CD4-positive, CD25-positive, alpha-beta regulatory T cell (primary cell): ENCODE measurements around the gene KCNG2. TPM values are rescaled to one million over a fixed set of nuclear protein-coding genes. Genes with fewer than 3 reads are reported as not detected.

Source experiments
- ATAC-seq, 2 donors: fragments of 150-1000 bp; cut with Tn5 transposase; one replicate each; pipeline ENCODE4 v1.10.0; 2021; ENCODE audit warnings: low read depth in 2 of 2, moderate number of reproducible peaks in 2 of 2, moderate library complexity in 1 of 2
- DNase-seq, 3 donors: peaks; one replicate each; pipeline versions ENCODE4 v3.0.0 to v3.0.0-alpha.2; 2012 to 2022; ENCODE audit warnings: mixed read lengths in 1 of 3
- H3K27ac ChIP-seq: one replicate; pipeline ENCODE4 v1.7.0; 2013; ENCODE audit warnings: mild to moderate bottlenecking, low read length; ENCODE audit not compliant: insufficient read depth, poor library complexity, severe bottlenecking
- H3K27me3 ChIP-seq: one replicate; pipeline ENCODE4 v1.7.0; 2013; ENCODE audit warnings: low read length; ENCODE audit not compliant: control insufficient read depth, insufficient read depth
- H3K36me3 ChIP-seq: one replicate; pipeline ENCODE4 v1.7.0; 2013; ENCODE audit warnings: mild to moderate bottlenecking, low read length, moderate library complexity; ENCODE audit not compliant: control insufficient read depth, insufficient read depth
- H3K4me1 ChIP-seq: 2 replicates; pipeline ENCODE4 v1.7.0; 2013; ENCODE audit warnings: mild to moderate bottlenecking, low read length; ENCODE audit not compliant: insufficient read depth, control insufficient read depth, poor library complexity, severe bottlenecking
- H3K4me3 ChIP-seq: one replicate; pipeline ENCODE4 v1.7.0; 2013; ENCODE audit warnings: low read depth, mild to moderate bottlenecking, low read length, moderate library complexity
- H3K9me3 ChIP-seq, 2 experiments: 1 replicate in 1 of 2; 2 replicates in 1 of 2; pipeline ENCODE4 v1.7.0; 2013; ENCODE audit warnings: low read length in 2 of 2, mild to moderate bottlenecking in 1 of 2, moderate library complexity in 1 of 2; ENCODE audit not compliant: control insufficient read depth in 2 of 2
- H3K27ac Mint-ChIP-seq, 3 donors: one replicate each; pipeline ENCODE4 v1.8.0; 2020 to 2022; ENCODE audit warnings: mild to moderate bottlenecking in 3 of 3, mixed read lengths in 3 of 3, moderate library complexity in 2 of 3
- H3K27me3 Mint-ChIP-seq: one replicate; pipeline ENCODE4 v1.8.0; 2022; ENCODE audit warnings: mild to moderate bottlenecking, mixed read lengths
- H3K36me3 Mint-ChIP-seq: one replicate; pipeline ENCODE4 v1.8.0; 2020; ENCODE audit warnings: mixed read lengths
- H3K4me1 Mint-ChIP-seq, 4 donors: one replicate each; pipeline ENCODE4 v1.8.0; 2020 to 2022; ENCODE audit warnings: mixed read lengths in 4 of 4, mild to moderate bottlenecking in 1 of 4
- H3K4me3 Mint-ChIP-seq, 4 donors: one replicate each; pipeline ENCODE4 v1.8.0; 2020 to 2022; ENCODE audit warnings: mild to moderate bottlenecking in 4 of 4, mixed read lengths in 4 of 4, moderate library complexity in 3 of 4
- H3K9me3 Mint-ChIP-seq, 7 donors: one replicate each; pipeline ENCODE4 v1.8.0; 2020 to 2022; ENCODE audit warnings: mixed read lengths in 7 of 7, mild to moderate bottlenecking in 3 of 7, moderate library complexity in 2 of 7
- polyA plus RNA-seq, 4 donors: library from polyadenylated mRNA; unstranded; fragments of 300-500 nt; fragmentation: Illumina TruSeq; gene quantifications; one replicate each; pipeline ENCODE4 v1.2.3, GENCODE V29; 2021
- total RNA-seq: library from RNA; stranded (reverse); gene quantifications from one replicate; pipeline ENCODE4 v1.2.3, GENCODE V29; 2022

KCNG2 gene
- total and polyA plus RNA-seq, 5 donors from 2014 or later = not detected

DNA sequence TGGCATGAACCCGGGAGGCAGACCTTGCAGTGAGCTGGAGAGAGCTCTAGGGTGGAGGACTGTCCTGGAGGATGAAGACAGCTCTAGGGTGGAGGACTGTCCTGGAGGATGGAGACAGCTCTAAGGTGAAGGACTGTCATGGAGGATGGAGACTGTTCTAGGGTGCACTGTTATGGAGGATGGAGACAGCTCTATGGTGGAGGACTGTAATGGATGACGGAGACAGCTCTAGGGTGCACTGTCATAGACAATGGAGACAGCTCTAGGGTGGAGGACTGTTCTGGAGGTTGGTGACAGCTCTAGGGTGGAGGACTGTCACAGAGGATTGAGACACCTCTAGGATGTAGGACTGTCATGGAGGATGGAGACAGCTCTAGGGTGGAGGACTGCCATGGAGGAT, 21.1 kb upstream of the KCNG2 start:
- no peak overlapping the region for H3K27ac Mint-ChIP-seq
- Histone ChIP-seq H3K36me3 (no peaks in the 10 kb centered on the region), H3K27ac (no peak overlapping the region), H3K9me3 (no peaks in the 10 kb centered on the region), H3K4me3 (no peak overlapping the region), H3K4me1 (no peaks in the 10 kb centered on the region), H3K27me3 (no peaks in the 10 kb centered on the region)
- DNase-seq (no peak), ATAC-seq (no peak)
- no peaks in the 10 kb centered on the region for H3K4me1 Mint-ChIP-seq
- peaks cover 0 to 6% (median 1%) of the 10 kb centered on the region in 7 donors for H3K9me3 Mint-ChIP-seq
- H3K27me3 Mint-ChIP-seq = no peaks in the 10 kb centered on the region
- H3K36me3 Mint-ChIP-seq = no peaks in the 10 kb centered on the region
- H3K4me3 Mint-ChIP-seq = no peak overlapping the region

DNA sequence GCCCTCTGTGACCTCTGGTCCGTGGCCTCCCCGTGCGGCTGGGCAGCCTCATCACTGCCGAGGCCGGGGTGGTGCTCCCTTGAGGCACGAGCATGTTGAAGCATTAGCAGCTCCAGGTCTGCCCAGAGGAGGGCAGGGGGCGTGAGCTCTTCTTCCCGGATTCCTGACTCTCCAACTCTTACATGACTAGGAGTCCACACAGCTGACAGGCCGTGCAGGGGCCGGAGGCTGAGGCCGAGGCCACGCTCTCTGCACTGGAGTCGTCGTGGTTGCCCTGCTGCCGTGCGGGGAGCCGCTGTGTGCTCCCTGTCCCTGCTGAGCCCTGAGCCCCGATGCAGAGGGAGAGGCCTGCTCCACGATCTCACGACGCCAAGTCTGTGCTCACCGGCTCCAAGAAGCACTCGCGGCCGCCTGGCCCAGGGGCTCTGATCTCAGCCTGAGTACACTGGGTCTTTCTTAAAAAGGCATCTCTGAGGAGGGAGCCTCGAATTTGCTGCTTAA, 19.4 kb upstream of the KCNG2 start:
- no peak overlapping the region for H3K27ac Mint-ChIP-seq
- H3K27me3 Mint-ChIP-seq = no peaks in the 10 kb centered on the region
- no peaks in the 10 kb centered on the region for H3K36me3 Mint-ChIP-seq
- no peak overlapping the region for H3K4me3 Mint-ChIP-seq
- H3K4me1 ChIP-seq = no peaks in the 10 kb centered on the region
- no peaks in the 10 kb centered on the region for H3K4me1 Mint-ChIP-seq
- H3K36me3 ChIP-seq = no peaks in the 10 kb centered on the region
- H3K9me3 ChIP-seq = no peaks in the 10 kb centered on the region
- no peak overlapping the region for H3K27ac ChIP-seq
- ATAC-seq (no peak), DNase-seq (no peak)
- peaks cover 0 to 6% (median 1%) of the 10 kb centered on the region in 7 donors for H3K9me3 Mint-ChIP-seq
- H3K27me3 ChIP-seq = no peaks in the 10 kb centered on the region
- no peak overlapping the region for H3K4me3 ChIP-seq

DNA sequence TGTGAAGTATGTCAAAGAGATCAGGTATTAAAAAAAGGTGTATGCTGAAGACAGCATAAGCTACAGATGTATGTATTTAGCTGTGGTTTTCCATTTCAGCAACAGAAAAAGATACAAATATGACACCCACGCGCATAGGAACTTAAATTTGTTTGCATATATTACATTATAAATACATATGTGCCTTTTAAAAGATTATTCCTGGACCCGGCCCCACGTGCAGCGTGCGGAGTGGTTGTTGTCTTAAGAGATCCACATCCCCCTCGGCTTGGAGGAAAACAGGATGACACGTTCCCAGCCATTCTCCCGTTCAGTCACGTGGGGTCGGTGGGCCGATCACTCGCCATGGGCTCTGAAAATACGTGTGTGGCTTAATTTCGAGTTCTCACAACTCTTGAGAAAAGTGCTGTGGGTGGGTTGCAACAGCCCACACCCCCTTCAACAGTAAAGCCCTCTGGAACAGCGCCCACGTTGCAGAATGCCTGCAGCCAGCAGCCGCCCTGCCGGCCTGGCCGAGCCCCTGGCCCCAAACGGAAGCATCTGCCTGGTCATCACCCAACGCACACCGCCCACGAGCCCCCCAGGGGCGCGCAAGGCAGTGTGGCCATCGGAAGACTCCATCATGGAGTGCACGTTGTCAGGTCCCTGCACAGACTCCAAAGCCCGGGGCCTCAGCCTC, 18.6 kb upstream of the KCNG2 start:
- no peaks in the 10 kb centered on the region for H3K36me3 ChIP-seq
- ATAC-seq (no peak), DNase-seq (no peak)
- no peaks in the 10 kb centered on the region for H3K4me1 Mint-ChIP-seq
- H3K36me3 Mint-ChIP-seq = no peaks in the 10 kb centered on the region
- no peak overlapping the region for H3K27ac ChIP-seq
- peaks cover 0 to 6% (median 1%) of the 10 kb centered on the region in 7 donors for H3K9me3 Mint-ChIP-seq
- H3K27me3 ChIP-seq = no peaks in the 10 kb centered on the region
- H3K27ac Mint-ChIP-seq = no peak overlapping the region
- H3K9me3 ChIP-seq = no peaks in the 10 kb centered on the region
- H3K4me3 ChIP-seq = no peak overlapping the region
- peaks cover 4% of the 10 kb centered on the region for H3K27me3 Mint-ChIP-seq
- no peak overlapping the region for H3K4me3 Mint-ChIP-seq
- no peaks in the 10 kb centered on the region for H3K4me1 ChIP-seq

DNA sequence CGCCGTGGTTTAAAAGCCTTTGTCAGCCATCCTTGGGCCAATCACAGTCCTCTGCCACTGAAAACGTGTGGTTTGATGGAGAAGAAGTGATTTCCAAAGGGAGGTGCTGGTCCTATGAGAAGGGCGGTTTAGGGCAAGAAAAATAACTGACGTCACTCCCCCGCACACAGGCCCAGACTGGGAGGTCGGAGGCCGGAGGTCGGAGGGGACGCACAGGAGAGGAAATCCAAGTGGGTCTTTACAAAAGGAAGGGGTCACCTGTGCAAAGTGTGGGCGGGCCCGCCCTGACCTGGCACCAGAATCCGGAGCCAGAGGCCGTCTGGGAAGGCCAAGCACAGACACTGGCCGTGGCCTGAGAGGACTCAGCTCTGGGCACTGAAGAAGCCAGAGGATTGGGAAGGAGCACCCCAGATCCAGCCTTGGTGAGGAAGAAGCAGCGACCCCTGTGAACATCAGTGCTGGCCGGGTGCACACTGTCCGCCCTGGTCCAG, 18.0 kb upstream of the KCNG2 start:
- no peak for DNase-seq
- H3K4me1 Mint-ChIP-seq = no peaks in the 10 kb centered on the region
- Histone ChIP-seq H3K4me1 (no peaks in the 10 kb centered on the region), H3K27ac (no peak overlapping the region), H3K9me3 (no peaks in the 10 kb centered on the region), H3K4me3 (no peak overlapping the region), H3K27me3 (no peaks in the 10 kb centered on the region), H3K36me3 (no peaks in the 10 kb centered on the region)
- no peaks in the 10 kb centered on the region for H3K36me3 Mint-ChIP-seq
- no peak for ATAC-seq
- peaks cover 0 to 6% (median 1%) of the 10 kb centered on the region in 7 donors for H3K9me3 Mint-ChIP-seq
- no peak overlapping the region for H3K4me3 Mint-ChIP-seq
- peaks cover 6% of the 10 kb centered on the region for H3K27me3 Mint-ChIP-seq
- H3K27ac Mint-ChIP-seq = no peak overlapping the region

DNA sequence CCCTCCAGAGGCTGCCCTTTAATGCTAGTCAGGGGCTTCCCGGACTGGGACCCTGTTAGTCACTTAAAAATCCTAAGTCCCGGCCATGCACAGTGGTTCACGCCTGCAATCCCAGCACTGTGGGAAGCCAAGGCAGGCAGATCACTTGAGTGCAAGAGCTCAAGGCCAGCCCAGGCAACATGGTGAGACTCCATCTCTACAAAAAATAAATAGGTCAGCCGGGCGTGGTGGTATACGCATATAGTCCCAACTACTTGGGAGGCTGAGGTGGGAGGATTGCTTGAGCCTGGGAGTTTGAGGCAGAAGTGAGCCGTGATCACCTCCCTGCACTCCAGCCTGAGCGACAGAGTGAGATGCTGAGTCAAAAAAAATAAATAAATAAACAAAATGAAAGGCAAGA, 17.2 kb upstream of the KCNG2 start:
- peaks cover 0 to 6% (median 1%) of the 10 kb centered on the region in 7 donors for H3K9me3 Mint-ChIP-seq
- Histone ChIP-seq H3K4me3 (no peak overlapping the region), H3K36me3 (no peaks in the 10 kb centered on the region), H3K9me3 (no peaks in the 10 kb centered on the region), H3K27ac (no peak overlapping the region), H3K27me3 (no peaks in the 10 kb centered on the region), H3K4me1 (no peaks in the 10 kb centered on the region)
- no peak for ATAC-seq
- peaks cover 10% of the 10 kb centered on the region for H3K27me3 Mint-ChIP-seq
- no peaks in the 10 kb centered on the region for H3K4me1 Mint-ChIP-seq
- no peak overlapping the region for H3K4me3 Mint-ChIP-seq
- H3K36me3 Mint-ChIP-seq = no peaks in the 10 kb centered on the region
- H3K27ac Mint-ChIP-seq = no peak overlapping the region
- DNase-seq = no peak

DNA sequence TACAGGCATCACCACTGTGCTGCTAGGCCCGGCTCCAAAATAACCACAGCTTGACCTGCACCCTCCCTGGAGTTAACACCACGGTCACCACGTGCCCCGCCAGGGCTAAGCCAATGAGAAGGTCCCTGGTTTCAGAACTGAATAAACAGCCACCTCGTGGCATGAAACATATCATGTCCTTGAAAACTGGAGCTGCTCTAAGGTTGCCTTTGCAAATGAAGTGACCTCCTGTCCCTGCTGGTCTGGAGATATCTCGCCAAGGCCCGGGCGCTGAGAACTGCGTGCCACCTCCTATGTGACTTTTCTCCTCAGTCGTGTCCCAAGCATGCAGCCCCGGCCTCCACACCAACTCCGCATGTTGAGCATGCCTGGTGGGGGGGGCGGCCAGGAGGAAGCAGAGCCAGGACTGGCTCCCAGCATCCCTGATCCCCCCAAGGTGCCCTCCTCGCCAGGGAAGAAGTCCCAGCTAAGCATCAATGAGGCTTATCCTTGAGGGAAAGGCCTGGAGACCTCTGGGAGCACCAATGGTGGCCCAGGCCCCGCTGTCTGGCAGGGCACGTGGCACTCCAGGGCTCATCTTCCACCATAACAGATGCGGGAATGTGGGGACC, 16.3 kb upstream of the KCNG2 start:
- Histone ChIP-seq H3K4me3 (no peak overlapping the region), H3K27me3 (no peaks in the 10 kb centered on the region), H3K36me3 (no peaks in the 10 kb centered on the region), H3K27ac (no peak overlapping the region), H3K9me3 (no peaks in the 10 kb centered on the region), H3K4me1 (no peaks in the 10 kb centered on the region)
- ATAC-seq = no peak
- peaks cover 0 to 6% (median 0%) of the 10 kb centered on the region in 7 donors for H3K9me3 Mint-ChIP-seq
- H3K27ac Mint-ChIP-seq = no peak overlapping the region
- peaks cover 10% of the 10 kb centered on the region for H3K27me3 Mint-ChIP-seq
- H3K4me3 Mint-ChIP-seq = no peak overlapping the region
- DNase-seq = no peak
- H3K4me1 Mint-ChIP-seq = no peaks in the 10 kb centered on the region
- no peaks in the 10 kb centered on the region for H3K36me3 Mint-ChIP-seq

DNA sequence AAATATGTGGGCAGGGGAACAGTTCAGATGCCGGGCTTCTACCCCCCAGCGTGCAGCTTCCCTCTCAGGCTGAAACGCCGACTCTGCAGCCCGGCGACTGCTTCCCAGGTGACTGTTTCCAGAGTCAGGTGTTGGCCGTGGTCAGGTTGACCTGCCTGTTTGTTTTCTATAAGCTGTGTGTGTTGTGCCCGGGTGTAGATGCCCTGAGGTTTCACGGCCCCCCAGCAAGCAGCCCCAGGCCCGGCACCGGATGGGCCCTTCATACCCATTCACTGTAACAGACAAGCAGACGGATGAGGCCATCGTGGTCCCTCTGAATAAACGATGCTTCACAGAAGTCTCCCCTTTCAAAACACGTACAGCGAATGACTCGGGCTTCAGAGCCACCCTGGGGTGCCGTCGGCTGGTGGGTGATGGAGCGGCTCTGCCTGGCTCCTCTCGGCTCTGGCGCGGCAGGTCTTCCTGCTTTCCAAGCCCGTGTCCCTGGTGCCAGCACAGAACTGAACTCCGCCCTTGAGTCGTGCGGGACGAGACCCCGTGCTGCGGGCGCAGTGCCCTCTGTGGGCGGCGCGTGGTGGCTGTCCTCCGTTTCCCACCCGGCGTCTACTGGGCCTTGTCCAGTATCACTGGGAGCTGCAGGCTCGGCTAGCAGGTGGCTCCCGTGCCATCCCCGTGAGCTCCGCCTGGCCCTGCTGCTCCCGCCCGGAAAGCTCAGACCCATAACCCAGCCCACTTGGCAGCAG, 15.0 kb upstream of the KCNG2 start:
- H3K9me3 Mint-ChIP-seq = no peaks in the 10 kb centered on the region
- peaks cover 10% of the 10 kb centered on the region for H3K27me3 Mint-ChIP-seq
- H3K4me3 Mint-ChIP-seq = no peak overlapping the region
- ATAC-seq (no peak), DNase-seq (no peak)
- Histone ChIP-seq H3K4me1 (no peaks in the 10 kb centered on the region), H3K9me3 (no peaks in the 10 kb centered on the region), H3K36me3 (no peaks in the 10 kb centered on the region), H3K27ac (no peak overlapping the region), H3K4me3 (no peak overlapping the region), H3K27me3 (no peaks in the 10 kb centered on the region)
- H3K27ac Mint-ChIP-seq = no peak overlapping the region
- no peaks in the 10 kb centered on the region for H3K36me3 Mint-ChIP-seq
- H3K4me1 Mint-ChIP-seq = no peaks in the 10 kb centered on the region
